GM18502 (cell line): ENCODE data around the gene SS18L1.

Experiments
- ATAC-seq: cut with Tn5 transposase; IDR thresholded peaks from one replicate; pipeline ENCODE4 v1.9.1; 2021; ENCODE audit warnings: mild to moderate bottlenecking; ENCODE audit not compliant: unreplicated experiment, poor library complexity

SS18L1 gene

DNA sequence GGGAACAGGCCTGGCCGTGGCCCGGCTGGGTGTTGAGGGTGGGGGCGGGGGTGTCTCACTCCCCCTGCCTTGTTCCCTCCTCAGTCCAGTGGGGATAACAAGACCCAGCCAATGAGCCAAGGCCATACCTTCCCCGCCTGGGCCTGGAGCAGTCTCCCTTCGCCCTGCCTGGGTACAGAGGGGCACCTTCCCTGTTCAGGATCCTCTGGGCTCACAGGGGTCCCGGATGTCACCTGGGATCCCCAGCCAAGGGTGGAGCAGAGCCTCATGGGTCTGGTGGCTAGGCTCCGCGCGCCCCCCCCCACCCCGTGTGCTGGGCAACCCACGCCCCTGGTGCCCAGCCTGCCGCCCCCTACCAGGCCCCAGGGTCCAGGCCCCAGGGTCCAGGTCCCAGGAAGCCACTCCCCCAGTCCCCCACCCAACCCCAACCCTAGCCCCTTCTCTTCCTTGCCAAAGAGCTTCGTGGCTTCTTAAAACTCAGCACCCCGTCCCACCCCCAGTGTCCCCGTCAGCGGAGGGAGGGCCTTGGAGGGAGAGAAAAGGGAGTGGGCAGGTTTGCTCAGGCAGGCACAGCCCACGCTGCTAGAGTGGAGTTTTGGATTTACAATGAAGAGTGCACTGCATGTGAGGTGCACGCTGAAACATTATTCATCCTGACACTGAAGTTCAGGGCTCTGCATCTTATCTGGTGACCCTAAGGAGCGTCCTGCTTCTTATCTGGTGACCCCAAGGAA lies 64.7 kb downstream of the SS18L1 start:
- no peak for ATAC-seq

DNA sequence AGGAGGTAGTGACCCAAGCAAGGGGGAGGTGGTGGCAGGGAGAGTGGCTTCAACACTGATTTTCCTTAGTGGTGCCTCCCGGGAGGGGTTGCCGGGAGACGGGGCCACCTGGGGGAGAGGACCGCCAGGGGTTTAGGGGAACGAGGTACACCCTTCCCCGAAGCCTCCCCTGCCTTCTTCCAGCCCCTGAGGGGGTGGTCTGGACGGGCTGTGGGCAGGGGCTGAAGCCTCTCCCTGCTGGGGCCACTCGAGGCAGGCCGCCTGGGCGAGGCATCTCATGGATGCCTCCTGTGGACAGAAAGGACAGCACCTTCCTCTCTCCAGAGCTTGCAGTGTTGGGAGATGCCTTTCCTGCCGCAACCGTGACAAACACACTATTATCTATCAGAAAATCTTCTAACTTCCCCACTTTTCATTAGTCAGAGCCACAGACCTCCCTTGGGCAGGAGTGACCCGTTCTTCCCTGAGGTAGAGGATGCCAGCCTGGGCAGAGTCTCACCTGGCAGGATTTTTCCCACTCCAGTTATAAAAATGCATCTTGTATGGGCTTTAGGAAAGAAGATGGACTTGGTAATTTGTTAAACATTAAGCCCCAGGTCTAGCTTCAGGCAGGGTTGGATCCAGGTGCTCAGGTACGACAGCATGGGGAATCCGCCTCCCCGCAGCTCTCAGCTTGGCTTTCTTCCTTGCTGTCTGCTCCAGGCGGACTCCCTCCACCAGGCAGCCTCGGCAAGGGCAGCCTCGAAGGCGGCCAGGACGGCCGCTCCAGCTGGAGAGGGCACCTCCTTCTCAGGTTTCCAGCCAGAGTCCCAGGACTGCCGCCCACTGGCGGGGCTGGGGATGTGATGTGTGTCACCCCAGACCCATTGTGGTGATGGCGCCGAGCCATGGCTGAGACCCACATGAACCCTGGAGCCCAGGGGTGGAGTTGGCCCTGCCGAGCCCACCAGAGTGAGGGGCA lies 65.5 kb downstream of the SS18L1 start:
- no peak for ATAC-seq

DNA sequence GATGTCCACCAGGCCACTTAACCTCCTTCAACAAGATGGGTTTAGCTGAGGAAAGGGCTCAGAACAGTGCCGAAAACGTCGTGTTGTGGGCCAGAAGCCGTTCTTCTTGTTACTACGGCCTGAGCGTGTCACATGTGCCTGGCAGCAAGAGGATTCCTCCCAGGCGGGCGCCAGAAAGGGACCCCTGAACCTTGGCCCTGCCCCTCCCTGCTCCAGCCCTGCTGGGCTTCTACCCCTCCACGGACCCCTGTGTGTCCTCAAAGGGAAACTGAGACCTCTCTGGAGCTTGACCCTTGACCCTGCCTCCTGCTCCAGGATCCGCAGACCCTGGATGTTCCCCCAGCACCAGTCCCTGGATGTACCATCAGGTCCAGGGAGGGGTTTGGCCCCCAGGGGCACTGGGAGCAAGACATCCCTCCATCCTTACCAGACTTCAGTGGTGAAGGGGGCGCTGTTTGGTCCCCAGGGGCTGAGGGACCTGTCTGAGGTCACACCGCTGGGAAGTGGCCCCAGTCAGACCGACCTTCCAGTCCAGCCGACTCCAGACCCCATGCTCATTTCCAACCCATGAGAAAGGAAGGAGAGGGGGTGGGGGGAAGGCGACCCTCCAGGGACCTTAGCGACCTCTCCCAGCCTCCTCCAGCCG lies 66.4 kb downstream of the SS18L1 start:
- no peak for ATAC-seq

DNA sequence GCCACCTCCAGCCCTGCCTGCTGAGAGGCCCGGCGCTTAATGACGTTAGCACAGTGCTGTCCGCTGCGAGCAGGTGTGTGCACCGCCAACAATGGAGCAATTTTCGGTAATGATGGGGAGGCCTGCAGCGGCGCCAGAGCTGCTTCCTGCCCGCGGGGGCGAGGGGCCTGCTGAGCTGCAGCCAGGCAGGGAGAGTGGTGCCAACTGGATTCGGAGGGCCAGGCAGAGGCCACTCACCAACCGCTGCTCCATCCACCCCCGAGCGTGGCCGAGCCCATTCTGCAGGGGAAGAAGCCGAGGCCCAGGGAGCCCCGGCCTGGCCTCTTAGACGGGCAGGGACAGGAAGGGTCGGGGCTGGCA lies 66.9 kb downstream of the SS18L1 start:
- no peak for ATAC-seq

DNA sequence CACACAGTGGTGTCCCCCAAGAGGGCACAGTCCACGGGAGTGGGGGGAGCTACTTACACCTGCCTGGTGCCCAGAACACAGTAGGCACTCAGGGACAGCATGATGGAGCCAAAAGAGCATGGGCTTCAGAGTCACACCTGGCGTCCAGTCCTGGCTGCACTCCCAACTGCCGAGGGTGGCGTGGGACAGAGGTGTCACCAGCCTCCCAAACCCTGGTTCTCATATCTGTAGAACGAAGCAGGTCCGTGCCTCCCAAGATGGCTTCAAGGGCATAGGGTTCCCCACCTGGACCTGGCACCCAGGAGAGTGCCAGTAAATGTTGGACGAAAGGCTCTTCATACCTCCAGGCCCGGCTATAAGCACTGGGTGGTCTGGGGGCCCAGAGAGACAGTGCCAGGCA lies 67.6 kb downstream of the SS18L1 start:
- ATAC-seq, result no peak

DNA sequence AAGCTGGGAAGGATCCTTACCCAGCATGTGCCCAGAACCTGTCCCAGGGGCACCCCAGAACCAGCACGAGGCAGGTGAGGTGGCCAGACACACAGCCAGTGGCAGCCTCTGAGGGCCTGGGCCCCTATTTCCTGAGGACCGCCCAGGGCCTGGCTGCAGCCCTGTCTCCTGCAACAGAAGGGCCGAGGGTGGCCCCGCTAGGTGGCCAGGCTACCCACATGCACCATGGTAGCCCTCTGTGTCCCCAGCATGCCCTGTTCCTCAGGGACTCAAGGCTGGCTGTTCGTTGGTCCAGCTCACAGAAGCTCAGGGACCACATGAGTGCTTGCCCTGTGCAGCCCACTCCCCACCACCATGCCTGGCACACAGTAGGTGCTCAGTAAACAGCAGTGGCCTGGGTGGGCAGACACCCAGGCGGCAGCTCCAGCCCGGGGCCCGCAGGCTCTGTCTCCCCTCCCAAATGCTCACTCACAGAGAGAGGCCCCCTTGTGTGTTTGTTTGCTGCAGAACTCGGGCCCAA lies 68.3 kb downstream of the SS18L1 start:
- no peak for ATAC-seq

DNA sequence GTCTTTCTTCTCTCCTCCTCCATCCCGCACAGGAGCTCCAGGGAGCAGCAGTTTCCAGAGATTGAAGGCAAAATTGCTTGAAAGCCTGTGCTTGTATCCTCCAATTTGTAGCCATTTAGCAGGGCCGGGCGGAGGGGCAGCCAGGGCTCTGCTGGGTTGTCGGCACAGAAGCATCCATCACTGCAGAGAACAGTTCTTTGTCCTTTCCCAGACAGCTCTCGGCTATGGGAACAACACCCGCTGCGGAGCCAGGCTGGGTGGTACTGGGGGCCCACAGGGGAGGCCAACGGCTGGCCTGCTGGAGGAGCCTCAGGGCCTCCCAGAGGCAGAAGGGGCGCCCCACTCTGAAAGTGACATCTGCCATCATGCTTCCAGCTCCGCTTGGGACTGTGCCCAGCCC lies 68.7 kb downstream of the SS18L1 start:
- ATAC-seq, result no peak

DNA sequence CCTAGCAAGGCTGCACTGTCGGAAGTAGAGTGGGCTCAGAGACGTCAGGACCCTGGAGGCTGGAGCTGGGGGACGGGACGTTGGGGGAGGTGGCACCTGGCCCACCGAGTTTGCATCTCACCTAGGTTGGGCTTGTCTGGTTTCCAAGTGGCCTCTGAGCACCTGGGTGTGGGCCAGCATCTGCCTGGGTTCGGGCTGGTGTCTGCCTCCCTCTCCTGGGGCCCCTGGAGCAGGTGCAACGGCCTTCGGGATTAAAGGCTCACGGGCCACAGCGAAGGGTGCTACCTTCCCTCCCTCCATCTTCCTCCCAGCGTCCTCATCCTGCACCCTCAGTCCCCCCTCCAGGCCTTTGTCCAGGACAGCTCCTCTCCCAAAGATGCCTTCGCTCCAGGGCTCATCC lies 70.5 kb downstream of the SS18L1 start:
- ATAC-seq, result no peak

DNA sequence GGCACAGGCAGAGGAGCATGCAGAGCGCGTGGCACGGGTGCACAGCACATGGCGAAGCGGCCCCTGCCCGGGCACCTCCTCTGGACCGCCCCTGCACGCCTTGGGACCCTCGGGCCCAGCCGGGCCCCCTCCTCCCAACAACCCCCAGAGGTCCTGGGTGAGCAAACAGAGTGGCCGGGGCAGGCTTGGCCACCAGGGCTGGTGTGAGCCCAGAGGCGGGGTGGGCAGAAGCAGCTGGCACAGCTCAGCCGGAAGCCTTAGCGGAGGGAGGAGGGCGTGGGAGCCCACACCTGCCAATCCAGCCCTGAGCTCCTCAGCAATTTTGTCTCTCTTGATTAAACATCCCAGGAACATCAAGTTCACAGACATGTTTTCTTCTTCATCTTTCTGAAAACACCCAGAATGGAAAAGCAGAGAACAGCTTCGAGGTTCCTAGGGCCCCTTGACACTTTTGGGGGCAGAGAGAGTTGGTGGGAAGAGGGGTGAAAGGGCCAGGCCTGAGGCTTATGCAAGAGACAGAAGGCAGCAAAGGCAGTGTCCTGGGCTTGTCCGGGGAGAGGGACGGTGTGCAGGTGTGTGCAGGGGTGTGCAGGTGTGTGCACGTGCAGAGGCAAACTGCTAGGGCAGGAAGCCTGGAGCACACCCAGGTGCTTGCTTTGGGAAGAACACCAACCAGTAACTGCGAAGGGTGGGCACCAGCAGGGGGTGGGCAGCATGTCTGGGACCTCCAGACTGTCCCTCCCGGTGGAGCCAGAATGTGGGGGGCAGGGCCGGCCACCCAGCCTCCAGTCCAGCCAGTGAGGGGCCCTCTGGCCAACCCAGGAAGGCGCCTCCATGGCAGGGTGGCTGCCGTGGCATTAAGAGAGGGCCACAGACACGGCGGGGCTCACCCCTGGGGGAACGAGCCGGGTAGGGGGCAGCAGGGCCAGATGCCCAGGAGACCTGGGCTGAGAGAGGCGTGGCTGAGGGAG lies 71.7 kb downstream of the SS18L1 start:
- ATAC-seq, result no peak

DNA sequence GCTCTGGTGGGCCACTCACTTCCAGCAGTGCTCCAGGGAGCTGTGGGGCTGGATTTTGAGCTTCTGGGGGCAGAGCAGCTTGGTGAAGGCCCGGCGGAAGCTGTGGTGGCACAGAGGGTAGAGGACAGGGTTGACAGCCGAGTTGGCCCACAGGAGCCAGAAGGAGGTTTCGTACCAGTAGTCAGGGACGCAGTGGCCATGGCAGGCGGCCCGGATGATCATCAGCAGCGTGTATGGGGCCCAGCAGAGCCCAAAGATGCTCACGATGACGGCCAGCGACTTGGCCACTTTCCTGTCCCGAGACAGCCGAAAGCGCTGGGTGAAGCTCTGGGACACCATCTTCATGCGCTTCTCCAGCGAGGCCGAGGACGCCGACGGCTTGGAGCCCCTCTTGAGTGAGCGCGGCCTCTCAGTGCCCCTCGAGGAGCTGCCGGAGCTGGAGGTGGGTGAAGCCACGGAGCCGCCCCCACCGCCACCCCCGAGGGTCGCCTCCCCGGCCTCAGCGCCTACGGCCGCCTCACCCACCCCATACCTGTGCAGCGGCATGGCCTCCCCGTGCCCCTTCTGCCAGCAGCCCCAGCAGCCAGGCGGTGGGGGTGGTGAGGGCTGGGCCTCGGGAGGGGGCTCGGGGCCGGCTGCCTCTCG lies 72.5 kb downstream of the SS18L1 start:
- ATAC-seq, result no peak

DNA sequence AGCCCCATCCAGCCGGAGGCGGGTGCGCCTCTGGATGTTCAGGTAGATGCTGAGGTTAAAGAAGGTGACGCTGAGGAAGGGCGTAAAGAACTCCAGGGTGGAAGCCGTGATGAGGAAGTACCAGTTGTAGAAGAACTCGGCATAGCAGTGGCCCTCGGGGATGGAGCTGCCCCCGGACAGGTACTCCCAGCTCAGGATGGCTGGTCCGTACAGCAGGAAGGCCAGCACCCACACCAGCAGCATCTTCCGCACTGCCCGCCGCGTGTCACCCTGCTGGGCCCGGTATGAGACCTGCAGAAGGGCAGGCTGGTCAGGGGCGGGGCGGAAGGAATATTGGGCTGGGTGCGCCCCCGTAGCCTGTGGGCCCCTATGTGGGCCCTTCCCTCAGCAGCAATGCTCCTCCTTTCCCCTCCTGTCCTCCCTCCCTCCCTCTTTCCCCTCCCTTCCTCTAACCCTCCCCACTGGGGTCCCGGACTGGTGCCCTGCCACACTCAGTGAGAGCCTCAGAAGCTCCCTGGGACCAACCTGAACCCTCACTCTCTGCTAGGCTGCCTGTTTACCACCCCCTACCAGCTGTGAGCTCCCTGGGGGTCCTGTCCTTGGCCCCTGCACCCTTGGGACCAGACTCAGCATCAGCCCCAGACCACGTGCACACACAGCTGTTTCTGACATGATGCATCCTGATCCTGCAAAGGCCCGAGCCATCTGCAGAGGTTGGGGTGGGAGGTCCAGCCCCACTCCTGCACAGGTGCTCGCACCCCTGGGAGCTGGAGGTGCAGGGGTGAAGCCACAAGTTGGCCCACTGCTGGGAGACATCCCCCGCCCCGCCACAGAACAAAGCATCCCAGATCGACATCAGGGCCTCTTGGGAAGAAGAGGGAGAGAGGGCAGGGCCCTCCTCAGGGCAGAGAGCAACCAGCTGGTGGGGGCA lies 73.3 kb downstream of the SS18L1 start:
- ATAC-seq, result no peak

DNA sequence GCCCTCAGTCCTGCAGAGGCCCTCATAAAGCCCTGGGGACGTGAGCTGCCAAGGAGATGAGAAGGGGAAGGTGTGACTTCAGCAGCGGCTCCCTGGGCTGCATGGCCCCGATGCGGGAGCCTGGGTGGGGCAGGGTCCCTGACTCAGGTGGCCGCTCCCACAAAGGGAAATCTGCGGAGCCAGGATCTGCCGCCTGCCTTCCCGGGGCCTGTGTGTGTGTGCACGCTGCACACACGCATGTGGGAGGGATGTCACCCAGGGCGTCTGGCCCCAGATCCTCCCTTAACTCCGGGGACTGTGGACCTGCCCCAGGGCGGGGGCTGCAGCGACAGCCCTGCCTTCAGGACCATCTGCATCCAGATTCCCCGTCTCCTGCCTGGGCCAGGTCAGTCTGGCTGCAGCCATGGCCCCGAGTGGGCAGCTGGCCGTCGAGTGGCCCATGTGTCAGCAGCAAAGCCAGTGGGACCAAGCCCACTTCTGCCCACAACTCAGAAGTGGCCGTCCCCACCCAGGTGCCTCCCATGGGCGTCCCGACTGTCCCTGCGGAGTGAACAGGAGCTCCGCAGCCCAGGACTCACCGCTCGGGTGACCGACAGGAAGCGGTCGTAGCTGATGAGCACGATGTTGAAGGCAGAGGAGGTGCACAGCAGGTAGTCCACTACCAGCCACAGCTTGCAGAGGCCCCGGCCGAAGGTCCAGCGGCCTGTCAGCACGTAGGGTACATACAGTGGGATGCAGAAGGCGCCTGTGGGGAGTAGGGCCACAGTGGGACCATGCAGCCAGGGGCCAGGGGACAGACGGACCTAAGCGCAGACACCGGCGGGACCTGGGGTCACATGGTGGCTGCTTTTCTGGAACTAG lies 74.6 kb downstream of the SS18L1 start:
- ATAC-seq, result no peak

DNA sequence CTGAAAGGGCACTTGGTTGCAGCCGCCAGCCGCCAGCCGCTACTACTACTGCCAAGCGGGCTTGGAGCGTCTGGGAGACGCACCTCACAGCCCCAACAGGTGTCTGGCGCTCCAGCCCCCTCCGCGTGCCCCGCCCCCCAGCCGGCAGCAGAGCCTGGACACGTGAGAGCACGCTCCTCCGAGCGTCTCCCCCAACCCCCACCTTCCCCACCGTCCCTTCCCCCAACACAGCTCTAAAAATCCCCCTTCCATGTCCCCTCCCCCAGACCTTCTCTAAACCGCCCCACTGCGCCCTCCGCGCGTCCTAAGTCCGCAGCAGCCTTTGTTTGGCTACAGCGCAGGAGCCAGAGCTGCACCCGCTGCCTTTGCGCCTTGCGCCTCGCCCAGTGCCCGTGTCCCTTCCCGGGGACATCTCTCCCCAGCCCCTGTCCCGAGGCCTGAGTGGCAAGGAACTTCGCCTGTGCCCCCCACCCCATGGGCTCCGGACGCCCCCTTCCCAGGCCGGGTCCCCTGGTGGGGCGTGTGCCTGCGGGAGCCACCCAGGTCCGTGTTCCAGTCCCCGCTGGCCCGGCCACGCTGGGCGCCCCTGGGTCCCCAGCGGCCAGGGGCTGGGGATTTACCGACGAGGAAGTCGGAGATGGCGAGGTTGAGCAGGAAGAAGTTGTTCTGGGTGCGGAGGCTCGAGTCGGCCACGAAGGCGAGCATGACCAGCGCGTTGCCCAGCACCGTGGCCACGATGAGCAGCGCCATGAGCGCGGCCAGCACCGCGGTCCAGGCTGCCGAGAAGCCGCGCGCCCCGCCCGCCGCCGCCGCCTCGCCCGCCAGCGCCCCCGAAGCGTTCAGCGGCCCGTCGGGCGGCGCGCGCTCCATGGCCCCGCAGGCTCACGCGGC lies 75.8 kb downstream of the SS18L1 start:
- no peak for ATAC-seq

DNA sequence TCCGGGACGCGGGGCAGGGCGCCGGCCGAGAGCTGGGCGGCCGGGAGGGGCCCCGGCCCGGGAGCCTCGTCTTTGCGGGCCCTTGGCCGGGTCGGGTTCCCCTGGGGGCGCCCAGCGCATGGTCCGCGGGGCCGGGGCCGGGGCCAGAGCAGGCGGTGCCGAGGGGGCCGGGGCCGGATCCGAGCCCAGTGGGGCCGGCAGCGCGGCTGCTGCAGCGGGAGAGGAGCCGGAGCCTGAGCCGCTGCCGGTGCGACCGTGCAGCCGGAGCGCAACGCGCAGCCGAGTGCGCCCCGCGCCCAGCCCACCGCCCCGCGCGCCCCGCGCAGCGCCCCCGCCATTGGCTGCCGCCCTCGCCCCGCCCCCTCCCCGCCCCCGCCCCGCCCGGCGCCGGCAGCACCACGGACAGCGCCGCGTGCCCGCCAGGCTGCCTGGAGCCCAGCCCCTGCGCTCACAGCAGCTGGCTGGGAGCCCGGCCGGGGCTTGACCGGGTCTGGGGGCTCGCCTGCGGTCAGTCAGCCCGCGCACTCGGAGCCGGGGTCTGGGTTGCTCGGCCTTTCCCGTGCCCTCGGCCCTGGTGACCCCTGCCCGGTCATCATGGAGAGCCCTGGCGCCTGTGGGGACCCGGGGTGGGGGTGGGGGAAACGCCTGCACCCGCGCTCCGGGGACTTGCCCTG lies 76.6 kb downstream of the SS18L1 start, which contains the start of gene HRH3:
Gene HRH3, minus strand, starts transcription at position 287 of the 674 bp plus-strand sequence. CDS start 308 bp downstream, outside the sequence.
- no peak for ATAC-seq

DNA sequence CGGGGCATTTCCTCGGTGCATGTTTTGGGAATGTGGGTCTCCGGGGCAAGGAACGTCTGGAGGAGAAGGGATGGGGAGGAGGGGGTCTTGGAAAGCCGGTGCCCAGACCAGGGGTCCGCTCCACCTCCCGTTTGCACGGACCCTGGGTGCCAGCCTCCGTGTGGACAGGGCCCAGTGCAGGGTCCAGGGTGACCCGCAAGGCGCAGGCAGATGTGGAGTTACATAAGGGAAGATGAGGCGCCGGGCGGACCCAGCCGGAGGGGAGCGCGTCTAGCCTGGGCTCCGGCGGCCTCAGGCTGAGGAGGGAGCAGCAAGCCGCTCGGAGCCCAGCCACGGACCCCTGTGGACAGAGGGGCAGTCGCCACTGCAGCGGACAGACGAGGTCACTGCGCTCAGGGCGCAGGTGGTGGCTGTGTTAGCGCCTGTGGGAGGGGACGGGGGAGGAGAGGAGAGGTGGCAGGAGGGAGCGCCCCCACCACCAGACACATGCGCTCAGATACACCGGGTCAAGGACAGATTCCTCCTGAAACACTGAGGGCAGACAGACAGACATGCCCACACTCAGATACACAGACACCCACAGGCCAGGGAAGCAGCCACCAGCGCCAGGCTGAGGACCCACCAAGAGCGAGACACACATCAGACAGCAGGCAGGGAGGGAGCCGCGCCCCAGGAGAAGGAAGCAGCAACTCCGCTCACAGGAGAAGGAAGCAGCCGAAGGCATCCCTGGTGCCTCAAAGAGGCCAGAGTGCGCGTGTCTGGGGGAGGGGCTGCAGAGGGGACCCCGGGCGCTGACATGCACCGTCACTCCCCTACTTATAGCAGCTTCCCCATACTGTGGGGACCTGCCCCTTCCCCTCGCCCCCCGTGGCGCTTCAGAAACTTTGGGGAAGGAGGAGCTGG lies 77.3 kb downstream of the SS18L1 start:
- ATAC-seq, result no peak
